HTR-8/SVneo (cell line): ENCODE data around the gene CPTP.

Experiments
- DNase-seq: peaks from one replicate; pipeline ENCODE4 v3.0.0; 2011; ENCODE audit warnings: low spot score, mixed read lengths; ENCODE audit not compliant: insufficient read length
- FAIRE-seq: peaks from 2 replicates; lab custom pipeline; 2011; peaks lifted over from hg19 to GRCh38; lab: Jason Lieb, UNC

The CPTP gene

DNA sequence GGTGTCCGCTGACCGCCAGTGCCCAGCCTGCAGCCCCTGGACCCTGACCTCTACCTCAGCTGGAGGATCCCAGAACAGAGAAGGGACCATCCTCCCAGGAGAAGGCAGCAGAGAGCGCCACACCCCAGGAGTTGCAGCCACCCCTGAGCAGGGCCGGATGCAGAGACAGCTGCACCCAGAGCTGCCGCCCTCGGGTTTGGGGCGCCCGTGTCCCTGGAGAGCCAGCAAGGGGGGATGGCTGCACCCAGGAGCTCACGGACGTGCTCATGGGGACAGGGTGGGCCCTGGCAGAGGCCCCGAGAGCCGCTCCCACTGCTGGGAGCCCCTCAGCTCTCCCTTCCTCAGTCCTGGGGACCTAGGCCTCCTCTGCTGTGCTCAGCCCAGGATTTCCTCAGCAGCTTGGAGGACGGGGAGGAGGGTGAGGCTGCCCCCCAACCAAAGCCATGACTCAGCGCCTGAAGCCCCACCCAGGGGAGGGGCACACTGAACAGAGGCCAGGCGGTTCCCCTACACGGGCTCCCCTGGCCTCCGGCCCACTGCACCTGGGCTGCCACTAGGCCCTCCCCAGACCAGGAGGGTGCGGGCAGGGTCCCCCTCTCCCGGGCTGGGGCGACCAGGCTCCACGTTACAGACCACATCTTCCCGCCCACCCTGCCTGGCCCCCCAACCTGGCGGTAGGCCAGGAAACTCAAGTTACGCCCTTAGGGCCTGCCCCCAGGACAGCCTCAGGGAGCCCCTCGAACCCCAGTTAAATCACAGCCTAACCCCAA lies 19.1 kb upstream of the CPTP start:
- peak; percentile 68 for DNase-seq
- peak; percentile 59 for FAIRE-seq

DNA sequence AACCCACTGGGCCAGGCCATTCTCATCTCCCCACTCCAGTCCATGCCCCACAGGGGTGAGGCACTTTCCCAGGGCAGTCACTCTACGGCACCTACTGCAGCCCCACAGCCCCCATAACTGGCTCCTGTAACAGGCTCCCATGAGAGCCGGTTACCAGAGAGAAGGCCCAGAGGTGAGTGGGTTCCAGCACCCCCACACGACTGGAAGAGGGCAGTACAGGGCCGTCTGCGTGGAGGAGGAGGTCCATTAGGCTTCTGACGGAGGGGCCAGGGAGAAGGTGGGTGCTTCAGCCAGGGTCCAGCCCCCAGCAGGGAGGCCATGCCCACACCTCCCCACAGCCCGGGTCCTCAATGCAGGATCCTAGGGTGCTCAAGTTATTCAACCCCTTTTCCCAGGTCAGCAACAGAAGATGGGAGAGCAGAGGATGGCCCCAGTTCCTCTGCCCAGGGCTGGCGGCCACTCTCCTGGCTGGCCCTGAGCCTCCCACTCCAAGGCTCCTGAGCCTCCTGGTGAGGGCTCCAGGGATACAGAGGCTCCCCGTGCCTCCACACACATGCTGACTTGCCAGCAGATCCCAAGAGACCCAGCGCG lies 18.4 kb upstream of the CPTP start:
- DNase-seq: no peak

DNA sequence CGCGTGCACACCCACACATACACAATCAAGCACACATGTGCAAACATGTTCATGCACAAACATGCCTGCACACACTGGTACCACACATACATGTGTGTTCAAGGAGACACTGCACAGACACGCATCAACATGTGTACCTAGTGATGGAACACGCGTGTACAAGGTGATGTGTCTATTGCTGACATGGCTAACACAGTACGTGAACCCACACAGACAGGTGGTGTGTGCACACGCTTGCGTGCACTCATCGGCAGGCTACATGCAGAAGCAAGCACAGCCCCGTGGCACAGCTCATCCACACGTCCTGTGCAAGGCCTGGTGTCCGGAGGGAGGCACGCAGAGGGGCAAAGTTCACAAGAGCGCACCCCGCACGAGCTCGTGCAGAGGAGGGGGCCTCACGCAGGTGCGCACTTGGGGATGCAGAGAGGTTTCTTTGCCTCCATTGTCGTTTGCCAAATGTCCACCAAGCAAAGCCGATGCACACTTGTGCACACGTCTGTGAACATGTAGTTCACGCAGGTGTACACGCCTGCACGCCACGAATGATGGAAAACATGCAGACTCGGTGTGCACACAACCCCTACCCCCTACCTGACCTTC lies 17.8 kb upstream of the CPTP start:
- peak; percentile 83 for FAIRE-seq

More for the DNA sequence above, 18.4 kb upstream of the CPTP start:
- FAIRE-seq: no peak

DNA sequence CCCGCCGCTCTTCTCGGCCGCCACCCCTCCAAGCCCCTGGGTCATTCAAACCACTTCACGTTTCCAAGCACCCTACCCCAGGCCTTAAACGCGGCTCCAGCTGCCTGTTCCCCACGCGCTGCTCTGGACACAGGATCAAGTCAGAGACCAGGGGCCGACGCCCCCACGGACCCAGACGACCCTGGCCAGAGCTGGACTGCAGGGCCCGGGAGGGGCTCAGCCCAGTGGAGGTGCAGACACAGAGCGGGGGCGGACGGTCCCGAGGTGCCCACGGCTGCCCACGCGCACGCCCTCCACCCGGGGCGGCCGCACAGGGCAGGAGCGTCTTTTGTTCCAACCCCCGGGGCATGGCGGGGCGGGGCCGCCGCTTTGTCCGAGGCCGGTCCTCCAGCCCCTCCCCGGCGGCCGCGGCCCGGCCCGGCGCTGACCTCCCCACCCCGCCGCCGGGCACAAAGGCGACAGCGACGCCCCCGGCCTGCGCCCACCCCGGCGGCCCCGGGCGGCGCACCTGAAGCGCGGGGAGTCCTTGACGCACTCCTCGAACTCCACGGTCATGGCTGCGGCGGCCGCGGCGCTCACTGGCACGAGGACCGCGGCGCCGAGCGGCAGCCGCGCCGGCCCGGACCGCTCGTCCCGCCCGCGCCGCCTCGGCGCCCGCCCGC lies 17.2 kb upstream of the CPTP start:
- no peak for DNase-seq
- no peak for FAIRE-seq

More for the DNA sequence above, 17.8 kb upstream of the CPTP start:
- DNase-seq: no peak

DNA sequence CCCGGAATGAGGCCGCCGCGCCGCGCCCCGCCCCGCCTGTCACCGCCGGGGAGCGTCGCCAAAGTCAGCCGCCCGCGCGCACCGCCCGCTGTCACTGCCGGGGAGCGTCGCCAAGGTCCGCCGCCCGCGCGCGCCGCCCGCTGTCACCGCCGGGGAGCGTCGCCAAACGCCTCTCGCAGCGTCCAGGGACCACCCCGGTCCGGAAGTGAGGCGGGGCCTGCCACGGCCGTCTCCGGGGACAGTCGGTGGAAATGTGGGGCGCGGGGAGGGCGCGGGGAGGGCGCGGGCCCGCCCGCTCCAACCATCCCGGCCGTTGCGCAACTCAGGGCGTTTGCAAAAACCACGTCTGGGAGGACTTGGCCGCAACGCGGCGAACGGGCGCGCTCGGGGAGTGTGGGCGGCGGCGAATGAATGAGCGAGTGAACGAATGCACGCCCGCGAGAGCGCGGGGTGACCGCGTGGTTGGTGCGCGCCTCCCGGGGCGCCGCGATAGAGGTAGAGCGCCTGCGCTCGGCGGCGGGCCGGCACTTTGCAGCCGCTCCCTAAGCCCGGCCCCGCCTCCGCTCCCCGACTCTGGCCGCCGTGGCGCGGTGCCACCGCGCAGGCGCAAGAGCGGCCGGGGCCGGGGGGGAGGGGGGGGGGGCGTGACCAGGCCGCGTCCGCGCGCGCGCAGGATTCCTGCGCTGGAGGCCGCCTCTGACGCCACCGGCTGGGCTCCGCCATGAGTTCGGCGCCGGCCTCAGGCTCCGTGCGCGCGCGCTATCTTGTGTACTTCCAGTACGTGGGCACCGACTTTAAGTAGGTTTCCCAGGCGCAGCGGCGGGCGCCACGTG lies 16.5 kb upstream of the CPTP start, which contains the start of the genes ACAP3 and PUSL1:
Gene ACAP3 (minus strand): TSS at position 8 of the 833 bp plus-strand sequence. CDS start 115 bp downstream, outside the sequence.
Gene PUSL1 (plus strand): TSS at position 675 of the 833 bp plus-strand sequence. CDS start 47 bp downstream, at position 722.
- FAIRE-seq (peak; percentile 92), DNase-seq (peak; percentile 91)

DNA sequence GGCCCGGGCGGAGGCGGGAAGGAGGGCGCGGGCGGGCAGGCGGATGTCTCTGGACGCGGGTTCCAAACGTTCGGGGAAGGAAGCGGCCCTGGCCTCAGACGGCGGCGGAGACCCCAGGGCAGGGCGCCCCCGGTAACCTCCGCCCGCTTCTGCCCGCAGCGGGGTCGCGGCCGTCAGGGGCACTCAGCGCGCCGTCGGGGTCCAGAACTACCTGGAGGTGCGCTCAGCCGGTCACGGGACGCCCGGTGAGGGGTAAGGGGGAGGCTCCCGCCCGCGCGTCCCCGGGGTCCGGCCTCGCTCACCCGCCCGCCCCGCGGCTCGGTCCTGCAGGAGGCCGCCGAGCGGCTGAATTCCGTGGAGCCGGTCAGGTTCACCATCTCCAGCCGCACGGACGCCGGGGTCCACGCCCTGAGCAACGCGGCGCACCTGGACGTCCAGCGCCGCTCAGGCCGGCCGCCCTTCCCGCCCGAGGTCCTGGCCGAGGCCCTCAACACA lies 15.8 kb upstream of the CPTP start:
- DNase-seq: no peak
- no peak for FAIRE-seq

DNA sequence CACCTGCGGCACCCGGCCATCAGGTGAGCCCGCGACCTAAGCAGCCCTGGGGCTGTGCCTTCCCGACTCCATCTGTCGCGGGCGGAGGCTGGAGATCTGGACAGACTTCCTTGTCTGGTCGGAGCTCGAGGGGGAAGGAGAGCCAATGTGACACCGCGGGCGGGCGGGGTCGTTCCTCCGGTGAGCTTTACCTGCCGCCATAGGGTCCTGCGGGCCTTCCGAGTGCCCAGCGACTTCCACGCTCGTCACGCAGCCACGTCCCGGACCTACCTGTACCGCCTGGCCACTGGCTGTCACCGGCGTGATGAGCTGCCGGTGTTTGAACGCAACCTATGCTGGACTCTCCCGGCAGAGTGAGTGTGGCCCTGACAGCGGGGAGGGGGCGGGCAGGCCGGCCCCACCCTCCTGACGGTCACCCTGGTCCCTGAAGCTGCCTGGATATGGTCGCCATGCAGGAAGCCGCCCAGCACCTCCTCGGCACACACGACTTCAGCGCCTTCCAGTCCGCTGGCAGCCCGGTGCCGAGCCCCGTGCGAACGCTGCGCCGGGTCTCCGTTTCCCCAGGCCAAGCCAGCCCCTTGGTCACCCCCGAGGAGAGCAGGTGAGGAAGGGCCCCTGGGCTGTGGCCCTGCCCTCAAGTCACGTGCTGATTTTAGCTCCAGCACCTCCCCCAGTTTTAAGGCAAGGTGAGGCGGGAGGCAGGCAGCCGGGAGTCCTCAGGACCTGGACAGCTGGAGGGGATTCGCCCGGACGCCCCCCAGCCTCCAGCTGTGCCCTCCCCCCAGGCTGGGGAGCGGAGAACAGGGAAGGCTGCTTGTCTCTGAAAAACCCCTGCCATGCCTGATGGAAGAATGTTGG lies 15.1 kb upstream of the CPTP start:
- no peak for FAIRE-seq

DNA sequence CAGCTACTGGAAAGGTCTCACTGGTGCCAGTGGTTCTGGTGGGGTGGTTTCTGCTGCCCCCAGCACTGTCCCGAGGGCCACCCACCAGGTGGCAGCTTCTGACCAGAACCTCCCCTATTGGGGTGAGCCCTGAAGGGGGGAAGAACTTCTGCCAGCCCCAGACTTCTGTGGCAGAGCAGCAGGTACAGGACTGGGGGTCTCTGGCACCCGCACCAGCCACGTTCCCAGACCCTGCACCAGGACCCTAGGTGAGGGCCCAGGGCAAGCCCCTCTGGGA lies 14.6 kb upstream of the CPTP start:
- DNase-seq (no peak), FAIRE-seq (no peak)

More for the DNA sequence above, 15.1 kb upstream of the CPTP start:
- DNase-seq: no peak

DNA sequence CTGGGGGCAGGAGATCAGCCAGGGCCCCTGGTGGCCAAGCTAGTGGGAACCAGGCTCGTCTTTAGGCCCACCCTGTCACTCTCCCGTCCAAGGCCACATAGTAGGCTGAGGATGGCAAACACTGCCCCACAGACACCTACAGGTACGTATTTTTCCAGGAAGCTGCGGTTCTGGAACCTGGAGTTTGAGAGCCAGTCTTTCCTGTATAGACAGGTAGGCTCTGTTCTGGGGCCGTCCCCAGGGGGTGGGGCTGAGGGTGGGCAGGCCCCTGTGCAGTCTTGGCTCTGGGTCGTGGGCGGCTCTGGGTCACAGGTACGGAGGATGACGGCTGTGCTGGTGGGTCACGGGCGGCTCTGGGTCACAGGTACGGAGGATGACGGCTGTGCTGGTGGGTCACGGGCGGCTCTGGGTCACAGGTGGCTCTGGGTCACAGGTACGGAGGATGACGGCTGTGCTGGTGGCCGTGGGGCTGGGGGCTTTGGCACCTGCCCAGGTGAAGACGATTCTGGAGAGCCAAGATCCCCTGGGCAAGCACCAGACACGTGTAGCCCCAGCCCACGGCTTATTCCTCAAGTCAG lies 14.0 kb upstream of the CPTP start:
- no peak for FAIRE-seq
- DNase-seq: no peak

DNA sequence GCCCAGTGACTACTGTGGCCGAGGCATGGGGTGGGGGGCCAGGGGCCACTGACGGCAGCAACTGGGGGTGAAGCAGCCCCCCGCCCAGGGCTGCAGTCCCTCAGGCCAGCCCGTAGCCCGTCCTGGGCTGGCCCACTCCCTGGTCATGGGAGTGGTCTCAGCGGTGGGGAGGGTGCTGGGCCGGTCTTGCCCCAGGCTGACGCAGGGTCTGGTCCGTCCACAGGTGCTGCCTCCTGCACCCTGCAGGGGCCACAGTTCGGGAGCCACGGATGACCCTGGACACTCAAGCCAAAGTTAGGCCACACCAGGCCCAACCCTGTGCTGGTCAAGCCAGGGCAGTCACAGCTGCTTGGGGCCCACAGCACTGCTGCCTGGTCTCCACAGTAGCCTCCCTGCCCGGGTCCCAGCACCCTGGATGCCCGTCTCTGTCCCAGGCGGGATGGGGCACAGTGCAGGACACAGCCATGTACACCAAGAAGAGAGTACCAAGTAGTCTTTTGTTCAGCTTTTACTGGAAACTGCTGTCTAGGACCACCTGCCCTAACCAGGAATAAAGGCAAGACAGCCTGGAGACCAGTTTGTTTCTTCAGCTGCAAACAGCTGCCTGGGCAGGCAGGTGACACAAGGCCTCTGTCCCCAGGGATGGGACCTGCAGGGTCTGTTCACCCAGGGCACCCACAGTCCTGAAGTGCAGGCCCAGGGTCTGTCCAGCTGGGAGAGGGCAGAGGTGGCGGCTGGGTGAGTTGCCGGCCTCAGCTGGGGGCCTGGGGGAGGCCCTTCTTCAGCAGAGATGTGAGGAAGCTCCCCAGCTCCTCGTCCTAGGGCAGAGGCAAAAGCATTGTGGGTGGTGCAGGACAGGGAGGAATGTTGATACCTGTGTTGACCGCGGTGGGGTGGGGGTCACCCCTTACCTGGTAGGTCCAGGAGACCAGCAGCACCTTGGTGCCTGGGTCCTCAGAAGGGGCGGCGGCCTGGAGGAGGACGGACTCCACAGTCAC lies 13.2 kb upstream of the CPTP start:
- no peak for FAIRE-seq
- DNase-seq: no peak

DNA sequence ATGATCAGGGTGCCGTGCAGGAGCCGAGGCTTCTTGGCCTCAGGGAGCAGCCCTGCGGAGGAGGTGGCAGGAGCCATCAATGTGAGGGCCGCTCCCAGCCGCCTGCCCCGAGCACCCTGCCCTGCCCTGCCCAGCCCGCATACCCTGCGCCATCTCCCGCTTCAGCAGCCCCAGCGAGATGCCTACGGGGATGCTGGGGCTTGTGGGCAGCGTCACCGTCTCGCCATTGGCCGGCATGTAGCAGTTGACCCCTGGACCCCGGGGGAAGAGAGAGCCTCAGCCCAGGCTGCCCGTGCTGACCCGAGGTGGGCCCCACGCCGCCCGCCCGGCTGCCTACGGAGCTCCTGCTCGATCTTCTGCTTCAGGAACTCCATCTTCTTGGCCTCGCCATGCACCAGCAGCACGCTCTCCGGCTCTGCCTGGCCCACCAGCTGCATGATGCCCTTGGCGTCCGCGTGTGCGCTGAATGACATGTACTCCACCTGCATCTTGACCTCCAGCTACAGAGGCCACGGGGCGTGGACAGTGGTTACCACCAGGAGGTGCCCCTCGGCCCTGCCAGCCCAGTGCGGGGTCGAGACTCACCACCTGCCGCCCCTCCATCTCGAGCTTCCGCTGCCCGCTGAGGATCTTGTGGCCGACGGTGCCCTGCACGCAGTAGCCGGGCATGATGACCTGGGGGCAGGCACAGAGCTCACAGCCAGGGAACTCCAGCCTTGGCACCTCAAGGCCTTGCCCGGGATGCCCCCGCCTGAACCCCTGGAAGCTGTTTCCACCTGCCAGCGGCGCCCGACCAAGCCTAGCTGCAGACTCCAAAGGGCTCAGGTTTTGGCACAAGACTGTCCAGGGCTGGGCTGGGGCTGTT lies 11.9 kb upstream of the CPTP start:
- DNase-seq (no peak), FAIRE-seq (no peak)

DNA sequence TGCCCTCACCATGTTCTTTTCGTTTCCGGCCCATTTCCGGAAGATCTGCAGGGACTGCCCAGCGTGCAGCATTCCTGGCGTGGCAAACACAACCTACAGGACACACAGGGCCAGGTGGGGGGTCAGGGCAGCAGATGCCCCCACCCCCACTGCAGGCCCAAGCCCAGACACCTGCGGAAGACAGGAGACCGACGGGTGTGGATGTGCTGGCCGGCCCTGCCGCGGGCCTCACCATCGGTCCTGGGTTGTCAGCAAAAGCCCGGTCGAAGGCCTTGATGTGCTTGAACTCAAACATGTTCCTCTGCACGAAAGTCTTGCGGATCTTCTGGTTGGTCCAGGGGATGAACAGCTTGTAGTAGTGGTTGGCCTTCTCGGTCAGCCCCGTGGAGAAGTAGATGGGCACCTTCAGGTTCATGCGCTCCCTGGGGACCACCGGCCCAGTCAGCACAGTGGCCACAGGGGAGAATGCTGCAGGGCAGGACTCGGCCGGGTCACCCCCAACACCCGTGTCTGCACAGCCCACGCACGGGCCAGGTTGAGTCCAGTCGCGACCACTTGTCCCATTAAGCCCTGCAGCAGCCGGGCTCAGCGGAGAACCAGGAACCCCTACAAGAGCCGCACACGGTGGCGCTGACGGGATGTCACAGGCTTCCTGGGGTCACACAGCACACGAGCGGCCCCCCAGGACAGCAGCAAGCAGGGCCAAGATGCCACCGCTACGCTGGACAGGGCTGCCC lies 10.9 kb upstream of the CPTP start:
- DNase-seq: no peak
- FAIRE-seq: no peak

DNA sequence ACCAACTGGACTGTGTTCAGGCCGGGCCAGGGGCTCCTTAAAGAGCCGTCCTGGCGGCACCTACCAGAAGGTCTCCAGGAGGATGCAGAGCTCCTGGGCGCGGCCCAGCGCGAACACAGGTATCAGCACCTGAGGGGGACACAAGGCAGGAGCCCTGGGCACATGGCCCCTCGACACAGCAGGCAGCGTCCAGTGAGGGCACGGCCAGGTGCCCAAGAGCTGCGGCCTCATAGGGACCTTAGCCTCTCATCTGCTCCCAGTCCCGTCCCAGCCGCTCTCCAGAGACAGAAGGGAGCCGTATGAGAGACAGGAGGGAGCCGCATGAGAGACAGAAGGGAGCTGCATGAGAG lies 10.4 kb upstream of the CPTP start:
- no peak for FAIRE-seq
- no peak for DNase-seq

DNA sequence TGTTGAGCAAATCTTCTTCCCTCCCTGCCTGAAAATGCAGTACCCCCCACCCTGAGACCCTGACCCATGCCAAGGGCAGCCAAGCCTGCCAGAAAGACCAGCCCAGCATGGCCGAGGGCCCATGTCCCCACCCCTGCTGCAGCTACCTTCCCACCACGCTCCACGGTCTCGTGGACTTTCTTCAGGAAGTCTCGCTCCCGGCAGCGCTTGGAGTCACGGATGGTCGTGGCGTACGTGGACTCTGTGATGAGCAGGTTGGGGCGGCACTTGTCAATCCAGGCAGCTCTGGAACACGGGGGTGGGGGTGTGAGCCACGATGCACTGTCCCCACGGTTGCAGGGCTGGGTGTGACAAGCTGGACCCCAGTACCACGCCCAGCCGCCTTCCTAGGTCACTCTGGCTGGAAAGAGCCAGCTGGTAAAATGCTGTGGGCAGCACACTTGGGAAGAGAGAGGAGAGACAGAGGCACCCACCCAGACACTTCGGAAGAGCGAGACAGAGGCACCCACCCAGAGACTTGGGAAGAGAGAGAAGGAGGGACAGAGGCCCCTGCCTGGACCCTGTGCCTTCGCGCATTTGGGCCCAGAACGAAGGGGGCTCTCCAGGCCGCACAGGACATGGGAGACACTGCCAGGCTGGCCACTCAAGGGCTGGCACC lies 9.8 kb upstream of the CPTP start:
- FAIRE-seq: no peak
- no peak for DNase-seq

DNA sequence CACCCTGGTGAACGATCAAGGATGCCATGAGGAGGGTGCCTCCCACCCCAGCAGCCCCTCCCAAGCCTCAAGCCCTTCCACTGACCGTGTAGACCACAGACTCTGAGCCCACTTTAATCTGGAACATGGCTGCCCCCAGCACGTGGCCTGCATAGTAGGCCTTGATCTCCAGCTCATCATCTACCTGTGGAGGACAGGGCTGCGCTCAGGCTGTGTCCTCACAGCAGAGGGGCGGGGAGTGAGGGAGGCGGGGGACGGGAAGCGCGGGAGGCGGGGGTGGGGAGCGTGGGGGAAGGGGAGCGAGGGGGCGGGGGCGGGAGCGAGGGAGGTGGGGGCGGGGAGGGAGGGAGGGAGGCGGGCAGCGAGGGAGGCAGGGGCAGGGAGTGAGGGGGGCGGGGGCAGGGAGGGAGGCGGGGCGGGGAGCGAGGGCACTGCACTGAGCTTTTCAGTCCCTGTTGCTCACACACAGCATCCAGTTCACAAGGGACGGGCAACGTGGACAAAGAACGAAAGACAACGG lies 9.1 kb upstream of the CPTP start:
- FAIRE-seq: no peak

More for the DNA sequence above, 9.1 kb upstream of the CPTP start:
- no peak for DNase-seq
